Occipital lobe (tissue), 2 donors: ENCODE data around the gene MBOAT7. TPM values are rescaled to one million over a fixed set of nuclear protein-coding genes. Genes with fewer than 3 reads are reported as not detected.
"Not testable (repeated sequence)": the region's sequence is repeated elsewhere in the genome, so short reads cannot be mapped to it uniquely, and the experiment has no call there.

Experiments used
- DNase-seq: peaks from one replicate; lab custom pipeline; 2025; lab: John Stamatoyannopoulos, UW
- total RNA-seq: library from RNA; depleted of rRNA; stranded (reverse); fragments of >200 nt; gene quantifications from one replicate; pipeline ENCODE4 v1.2.3, GENCODE V29; 2014

Gene MBOAT7
- total RNA-seq, 1 donor from 2014 or later, result 19.2 TPM

GRCh38 chr19:54189735-54190502, 539 bp upstream of the MBOAT7 start:
- peak; percentile 99 for DNase-seq

- DNase-seq, result no peak
These were observed 1.0 kb downstream of the MBOAT7 start for GRCh38 chr19:54188215-54188871.

GRCh38 chr19:54186934-54187381, 2.4 kb downstream of the MBOAT7 start:
- DNase-seq, result no peak

- DNase-seq, result no peak
These were observed 3.0 kb downstream of the MBOAT7 start for GRCh38 chr19:54186351-54186750.

- no peak for DNase-seq
These were observed 5.9 kb downstream of the MBOAT7 start for GRCh38 chr19:54183431-54183830.

- DNase-seq, result not testable (repeated sequence)
These were observed 7.5 kb downstream of the MBOAT7 start for GRCh38 chr19:54181894-54182293.

GRCh38 chr19:54180691-54181091, 8.7 kb downstream of the MBOAT7 start:
- no peak for DNase-seq

GRCh38 chr19:54179921-54180461, 9.4 kb downstream of the MBOAT7 start:
- DNase-seq, result peak; percentile 22

GRCh38 chr19:54179262-54179852, 10.0 kb downstream of the MBOAT7 start:
- DNase-seq, result no peak

GRCh38 chr19:54178581-54179261, 10.7 kb downstream of the MBOAT7 start:
- DNase-seq, result no peak

- DNase-seq, result no peak
These were observed 15.2 kb downstream of the MBOAT7 start for GRCh38 chr19:54173951-54174834.

- no peak for DNase-seq
These were observed 16.1 kb downstream of the MBOAT7 start for GRCh38 chr19:54173359-54173699.

GRCh38 chr19:54172471-54173358, 16.7 kb downstream of the MBOAT7 start, which contains the start of gene TMC4:
TSS of gene TMC4 (minus strand) at chr19:54173160. CDS start at chr19:54173117, 43 bp downstream.
- DNase-seq, result no peak

- not testable (repeated sequence) for DNase-seq
These were observed 17.5 kb downstream of the MBOAT7 start for GRCh38 chr19:54171736-54172431.

- no peak for DNase-seq
These were observed 20.1 kb downstream of the MBOAT7 start for GRCh38 chr19:54169149-54169740.

- DNase-seq, result peak; percentile 74
These were observed 21.0 kb downstream of the MBOAT7 start for GRCh38 chr19:54168174-54168917.

GRCh38 chr19:54165222-54165621, 24.2 kb downstream of the MBOAT7 start:
- no peak for DNase-seq
